Measurements from ENCODE around the gene CCN6.

CCN6 gene

GRCh38 chr6:112117554-112117953 is 63.6 kb downstream of the CCN6 start:
- DNase-seq (ENCODE audit: low read depth), result no peak

GRCh38 chr6:112118034-112118433 is 64.1 kb downstream of the CCN6 start:
- no peak for DNase-seq (ENCODE audit: low read depth)
